Measurements from ENCODE around the gene TUBGCP6.

DNA sequence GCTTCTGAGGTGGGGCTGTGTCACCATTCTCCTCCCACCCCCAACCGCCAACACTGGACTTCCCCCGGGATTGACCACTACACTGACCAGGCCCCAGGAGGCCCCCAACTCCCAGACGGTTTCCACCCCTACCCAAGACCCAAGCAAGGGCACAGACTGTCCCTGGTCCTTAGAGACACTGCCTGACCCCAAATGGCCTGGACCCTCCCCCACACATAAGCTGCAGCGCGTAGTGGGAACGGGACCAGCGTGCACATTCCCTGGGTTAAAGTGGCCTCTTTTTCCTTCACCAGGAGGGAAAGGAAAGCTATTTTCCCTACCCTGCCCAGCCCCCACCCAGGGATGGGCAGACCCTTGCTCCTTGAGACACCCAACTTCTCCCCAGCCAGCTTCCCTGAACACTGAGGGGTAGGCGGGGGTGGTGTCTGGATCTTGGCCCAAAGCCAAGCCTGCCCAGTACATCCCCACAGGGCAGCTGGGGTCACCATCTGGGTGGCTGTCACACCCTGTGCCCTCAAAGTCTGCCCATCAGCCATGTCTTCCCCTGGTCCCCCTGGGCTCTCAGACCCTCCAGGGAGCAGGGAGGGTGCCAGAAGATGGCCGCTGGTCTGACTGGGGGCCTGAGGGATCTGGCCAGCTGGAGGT, 18.3 kb upstream of the TUBGCP6 start:
- TF ChIP-seq, protein P1, sequence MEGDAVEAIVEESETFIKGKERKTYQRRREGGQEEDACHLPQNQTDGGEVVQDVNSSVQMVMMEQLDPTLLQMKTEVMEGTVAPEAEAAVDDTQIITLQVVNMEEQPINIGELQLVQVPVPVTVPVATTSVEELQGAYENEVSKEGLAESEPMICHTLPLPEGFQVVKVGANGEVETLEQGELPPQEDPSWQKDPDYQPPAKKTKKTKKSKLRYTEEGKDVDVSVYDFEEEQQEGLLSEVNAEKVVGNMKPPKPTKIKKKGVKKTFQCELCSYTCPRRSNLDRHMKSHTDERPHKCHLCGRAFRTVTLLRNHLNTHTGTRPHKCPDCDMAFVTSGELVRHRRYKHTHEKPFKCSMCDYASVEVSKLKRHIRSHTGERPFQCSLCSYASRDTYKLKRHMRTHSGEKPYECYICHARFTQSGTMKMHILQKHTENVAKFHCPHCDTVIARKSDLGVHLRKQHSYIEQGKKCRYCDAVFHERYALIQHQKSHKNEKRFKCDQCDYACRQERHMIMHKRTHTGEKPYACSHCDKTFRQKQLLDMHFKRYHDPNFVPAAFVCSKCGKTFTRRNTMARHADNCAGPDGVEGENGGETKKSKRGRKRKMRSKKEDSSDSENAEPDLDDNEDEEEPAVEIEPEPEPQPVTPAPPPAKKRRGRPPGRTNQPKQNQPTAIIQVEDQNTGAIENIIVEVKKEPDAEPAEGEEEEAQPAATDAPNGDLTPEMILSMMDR (IDR thresholded peaks at IDR 0.05) = no peak
- no peak for TF ChIP-seq POLR2A (IDR thresholded peaks at IDR 0.05)

Measured in heart left ventricle (tissue), 13 donors.